ENCODE measurements around the gene HSD17B4.
"Not testable (repeated sequence)": the region's sequence is repeated elsewhere in the genome, so short reads cannot be mapped to it uniquely, and the experiment has no call there.

Gene HSD17B4

DNA sequence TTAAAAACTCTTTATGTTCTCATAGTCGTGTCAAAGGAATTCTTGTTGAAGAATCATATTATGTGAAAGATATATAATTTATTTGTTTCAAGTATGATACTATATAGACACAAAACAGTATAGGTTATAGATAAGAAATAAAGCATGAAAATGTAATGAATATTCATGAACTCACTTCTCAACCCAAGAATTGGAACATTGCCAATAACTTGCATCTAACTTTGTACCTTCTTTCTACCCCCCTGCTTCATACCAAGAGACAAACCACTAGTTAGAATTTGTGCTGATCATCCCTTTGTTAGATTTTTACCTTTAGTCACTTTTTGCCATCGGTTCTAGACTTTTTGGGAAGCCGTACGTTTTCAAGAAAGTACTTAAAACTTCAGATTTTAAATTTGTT, 32.6 kb downstream of the HSD17B4 start:
- DNase-seq, result no peak

DNA sequence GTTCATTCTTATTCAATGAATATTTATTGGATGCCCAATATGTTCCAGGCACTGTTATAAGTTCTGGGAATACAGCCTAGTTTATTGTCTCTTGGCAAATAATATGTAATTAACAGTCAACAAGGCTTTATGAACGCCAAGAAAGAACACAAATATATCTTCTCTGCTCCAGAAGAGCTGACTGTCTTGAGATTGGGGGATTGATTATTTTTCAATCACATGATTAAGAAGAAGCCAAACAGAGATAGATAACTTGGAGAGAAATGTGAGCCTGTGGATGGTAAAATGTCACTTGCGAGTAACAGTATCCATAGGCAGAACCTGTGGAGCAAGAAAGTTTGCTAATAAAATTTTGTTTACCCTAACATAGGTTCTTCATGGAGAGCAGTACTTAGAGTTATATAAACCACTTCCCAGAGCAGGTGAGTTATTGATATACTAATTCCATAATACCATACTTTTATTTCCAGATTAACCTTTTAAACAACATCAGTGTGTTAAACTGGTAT, 49.4 kb downstream of the HSD17B4 start:
- DNase-seq, result no peak

GRCh38 chr5:119503939-119504338, 51.6 kb downstream of the HSD17B4 start:
- not testable (repeated sequence) for DNase-seq

- DNase-seq, result no peak
Measured at GRCh38 chr5:119512277-119512676, 60.0 kb downstream of the HSD17B4 start.

DNA sequence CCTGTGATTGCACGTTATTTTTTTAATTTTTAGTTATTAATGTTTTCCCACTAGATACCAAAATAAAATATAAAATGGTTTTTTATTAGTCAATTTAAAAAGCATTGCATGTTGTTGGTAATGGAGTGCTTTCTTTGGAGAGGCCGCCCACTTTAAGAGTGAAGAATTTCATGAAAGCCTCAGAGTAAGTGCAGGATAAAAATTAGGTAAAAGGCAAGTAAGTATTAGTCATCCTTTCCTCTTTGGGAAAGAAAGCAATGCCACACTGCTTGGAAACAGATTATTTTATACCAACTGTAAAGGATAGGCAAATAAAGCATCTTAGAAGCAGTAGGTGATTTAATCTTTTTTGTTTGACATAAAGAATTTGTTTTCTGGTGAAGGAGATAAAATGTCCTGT, 62.9 kb downstream of the HSD17B4 start:
- DNase-seq, result no peak

DNA sequence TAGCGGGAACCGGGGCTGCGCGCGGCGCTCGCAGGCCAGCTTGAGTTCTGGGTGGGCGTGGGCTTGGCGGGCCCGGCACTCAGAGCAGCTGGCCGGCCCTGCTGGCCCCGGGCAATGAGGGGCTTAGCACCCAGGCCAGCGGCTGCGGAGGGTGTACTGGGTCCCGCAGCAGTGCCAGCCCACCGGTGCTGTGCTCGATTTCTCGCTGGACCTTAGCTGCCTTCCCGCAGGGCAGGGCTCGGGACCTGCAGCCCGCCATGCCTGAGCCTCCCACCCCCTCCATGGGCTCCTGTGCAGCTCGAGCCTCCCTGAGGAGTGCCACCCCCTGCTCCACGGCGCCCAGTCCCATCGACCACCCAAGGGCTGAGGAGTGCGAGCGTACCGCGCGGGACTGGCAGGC, 64.8 kb downstream of the HSD17B4 start:
- not testable (repeated sequence) for DNase-seq

- DNase-seq, result no peak
Measured at GRCh38 chr5:119521232-119521631, 68.9 kb downstream of the HSD17B4 start.

DNA sequence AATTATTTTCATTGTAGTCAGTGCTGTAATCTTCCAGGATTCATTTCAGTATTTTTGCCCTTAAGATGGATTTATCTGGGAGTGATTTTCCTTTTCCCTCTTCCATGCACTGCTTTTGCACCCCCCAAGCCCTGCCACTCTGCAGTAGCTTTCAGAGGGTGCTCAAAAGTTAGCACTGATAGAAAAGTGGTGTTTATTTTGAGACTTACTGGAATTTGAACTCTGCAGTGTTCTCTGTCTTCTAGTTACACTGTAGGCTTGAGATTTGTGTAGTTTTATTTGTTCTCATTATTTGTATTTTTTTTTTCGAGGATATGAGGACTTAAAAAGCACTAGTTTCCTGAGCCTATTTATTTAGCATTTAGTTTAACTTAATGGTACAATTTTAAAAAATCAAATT, 70.5 kb downstream of the HSD17B4 start:
- DNase-seq, result no peak

- DNase-seq, result no peak
Measured at GRCh38 chr5:119524485-119524884, 72.2 kb downstream of the HSD17B4 start.

DNA sequence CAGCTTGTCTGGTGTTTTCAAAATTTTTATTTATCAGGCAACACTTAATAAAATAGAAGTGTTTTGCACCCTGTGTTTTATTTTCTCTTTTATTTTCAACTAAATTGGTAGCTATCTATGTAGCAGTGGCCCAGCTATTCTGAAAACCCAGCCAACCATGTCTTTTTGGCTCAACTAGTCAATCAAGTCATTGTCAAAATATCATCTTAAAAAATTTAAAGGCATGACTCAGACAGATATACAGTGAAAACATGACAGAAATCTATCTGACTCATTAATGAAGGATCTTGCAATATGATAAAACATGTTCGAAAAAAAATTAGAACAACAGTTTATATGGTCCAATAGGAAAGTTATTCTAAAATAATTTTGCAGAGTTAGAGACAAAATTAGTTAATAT, 75.1 kb downstream of the HSD17B4 start:
- DNase-seq, result no peak

DNA sequence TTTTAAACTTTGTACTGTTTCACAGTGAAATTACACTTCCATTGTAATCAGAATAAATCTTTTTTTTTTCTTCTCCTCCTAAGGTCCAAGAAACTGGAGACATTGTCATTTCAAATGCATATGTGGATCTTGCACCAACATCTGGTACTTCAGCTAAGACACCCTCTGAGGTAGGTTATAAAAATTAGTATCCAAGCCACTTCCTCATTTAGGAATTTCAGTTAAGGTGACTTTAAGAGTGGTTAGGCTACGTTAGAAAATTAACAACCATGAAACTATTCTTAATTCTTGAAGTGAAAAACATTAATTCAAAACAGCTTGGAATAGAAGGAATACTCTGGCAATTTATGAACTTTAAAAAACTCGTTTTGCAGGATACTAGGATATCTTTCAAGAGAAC, 77.5 kb downstream of the HSD17B4 start:
- no peak for DNase-seq

DNA sequence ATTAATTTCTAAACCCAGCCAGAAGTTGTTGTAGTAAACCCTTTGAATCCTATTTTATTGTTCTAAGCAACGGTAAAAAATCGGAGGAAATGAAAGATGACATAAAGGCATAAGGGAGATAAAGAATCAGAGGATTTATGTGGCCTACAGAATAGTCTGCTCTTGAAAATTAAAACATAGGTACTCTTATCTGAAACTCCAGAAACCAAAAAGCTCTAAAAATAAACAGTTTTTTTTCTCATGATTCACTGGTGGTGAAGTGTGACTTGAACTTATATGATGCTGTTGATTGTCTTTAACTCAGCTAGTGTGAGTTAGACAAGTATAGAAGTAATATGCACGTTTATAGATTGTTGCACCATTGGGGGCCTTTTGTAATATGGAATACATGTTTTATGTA, 80.3 kb downstream of the HSD17B4 start:
- DNase-seq, result no peak

- DNase-seq, result no peak
Measured at GRCh38 chr5:119537704-119538103, 85.4 kb downstream of the HSD17B4 start.

DNA sequence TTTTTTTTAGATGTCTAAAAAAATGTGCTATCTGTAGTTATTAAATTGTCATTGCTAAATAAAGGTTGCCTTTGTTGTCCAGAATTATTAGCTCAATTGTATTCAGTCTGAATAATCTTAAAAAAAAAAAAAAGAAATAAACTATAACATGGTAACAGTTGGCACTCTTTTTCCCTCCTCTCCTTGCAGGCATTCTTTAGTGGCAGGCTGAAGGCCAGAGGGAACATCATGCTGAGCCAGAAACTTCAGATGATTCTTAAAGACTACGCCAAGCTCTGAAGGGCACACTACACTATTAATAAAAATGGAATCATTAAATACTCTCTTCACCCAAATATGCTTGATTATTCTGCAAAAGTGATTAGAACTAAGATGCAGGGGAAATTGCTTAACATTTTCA, 89.4 kb downstream of the HSD17B4 start:
- DNase-seq, result no peak

GRCh38 chr5:119551819-119552218, 99.5 kb downstream of the HSD17B4 start:
- no peak for DNase-seq

DNA sequence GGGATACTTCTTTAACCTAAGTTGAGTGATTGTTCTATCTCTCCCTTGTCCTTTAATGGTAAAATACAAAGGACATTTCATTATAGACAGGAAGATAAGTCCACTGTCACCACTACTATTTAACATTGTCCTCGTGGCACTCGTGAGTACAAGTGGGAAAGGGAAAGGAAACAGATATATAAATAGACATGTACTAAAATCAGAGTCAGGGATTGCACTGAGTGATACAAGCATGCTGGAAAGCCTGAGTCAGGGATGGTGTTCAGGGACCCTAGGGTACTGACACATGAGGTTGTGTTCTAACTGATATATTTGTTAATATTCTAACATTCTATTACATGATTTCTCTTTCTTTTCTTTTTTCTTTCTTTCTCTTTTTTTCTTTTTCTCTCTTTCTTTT, 102.3 kb downstream of the HSD17B4 start:
- no peak for DNase-seq

- DNase-seq, result no peak
Measured at GRCh38 chr5:119570910-119571309, 118.6 kb downstream of the HSD17B4 start.

- no peak for DNase-seq
Measured at GRCh38 chr5:119578937-119579336, 126.6 kb downstream of the HSD17B4 start.

DNA sequence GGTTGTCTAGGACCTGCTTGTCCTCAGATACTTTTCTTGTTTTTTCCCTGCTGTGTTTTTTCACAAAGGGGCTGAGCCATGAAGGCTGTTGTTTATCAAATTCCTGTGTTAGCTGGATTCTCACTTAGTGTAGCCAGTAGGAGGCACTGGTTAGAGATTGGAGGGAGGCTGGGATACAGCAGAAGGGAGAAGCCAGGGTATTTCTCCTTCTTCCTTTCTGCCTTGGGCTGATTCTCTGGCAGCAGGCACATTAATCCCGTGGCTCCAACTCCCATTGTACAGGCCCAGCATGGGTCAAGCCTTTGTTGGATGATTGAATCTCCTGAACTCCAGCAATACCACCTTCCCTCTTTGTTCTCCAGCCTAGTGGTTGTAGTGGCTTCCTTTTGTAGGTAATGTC, 130.7 kb downstream of the HSD17B4 start:
- DNase-seq, result no peak

DNA sequence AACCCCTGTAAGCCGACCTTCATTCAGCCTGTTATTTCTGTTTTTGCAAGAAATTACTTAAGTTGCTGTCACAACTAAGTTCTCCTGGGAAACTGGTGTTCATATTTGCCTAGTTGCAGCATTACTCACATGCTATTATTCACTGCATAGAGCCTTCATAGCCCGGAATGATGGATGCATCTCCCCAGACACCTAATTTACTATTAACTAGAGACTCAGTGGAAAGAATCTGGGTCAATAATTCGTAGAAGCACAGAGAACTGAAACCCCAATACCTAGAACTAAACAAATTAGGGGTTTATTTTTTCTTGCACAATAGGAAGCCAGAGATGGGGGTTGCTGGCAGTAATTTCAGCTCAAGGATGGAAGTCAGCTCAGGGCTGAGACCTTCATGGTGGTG, 131.4 kb downstream of the HSD17B4 start:
- no peak for DNase-seq
